H9 (cell line): ENCODE results near the gene PGPEP1. TPM values are rescaled to one million over a fixed set of nuclear protein-coding genes. Genes with fewer than 3 reads are reported as not detected.

Experiments
- DNase-seq: peaks from one replicate; pipeline ENCODE4 v3.0.0-alpha.2; 2017
- H2AFZ ChIP-seq: one replicate; pipeline ENCODE4 v1.6.1; 2013; ENCODE audit warnings: mild to moderate bottlenecking, low read length, control low read depth, moderate library complexity
- H2AK5ac ChIP-seq: 2 replicates; pipeline ENCODE4 v1.6.1; 2013; ENCODE audit warnings: low read length, control low read depth, mixed read lengths; ENCODE audit not compliant: insufficient read length
- H2BK120ac ChIP-seq: one replicate; pipeline ENCODE4 v1.6.1; 2013; ENCODE audit warnings: low read depth, mild to moderate bottlenecking, low read length, control low read depth, inconsistent platforms; ENCODE audit not compliant: poor library complexity, severe bottlenecking
- H2BK12ac ChIP-seq: 2 replicates; pipeline ENCODE4 v1.6.1; 2013; ENCODE audit warnings: low read length, control low read depth, mixed read lengths, low read depth; ENCODE audit not compliant: insufficient read length
- H2BK15ac ChIP-seq: 2 replicates; pipeline ENCODE4 v1.6.1; 2013; ENCODE audit warnings: low read depth, low read length, control low read depth
- H2BK20ac ChIP-seq: one replicate; pipeline ENCODE4 v1.6.1; 2013; ENCODE audit warnings: low read depth, mild to moderate bottlenecking, low read length, control low read depth, inconsistent platforms; ENCODE audit not compliant: poor library complexity, severe bottlenecking
- H2BK5ac ChIP-seq: 2 replicates; pipeline ENCODE4 v1.6.1; 2013; ENCODE audit warnings: low read length, control low read depth, mixed read lengths; ENCODE audit not compliant: insufficient read length
- H3K14ac ChIP-seq: 2 replicates; pipeline ENCODE4 v1.6.1; 2013; ENCODE audit warnings: low read length, control low read depth; ENCODE audit not compliant: insufficient read depth
- H3K18ac ChIP-seq: 2 replicates; pipeline ENCODE4 v1.6.1; 2013; ENCODE audit warnings: low read depth, mild to moderate bottlenecking, mixed read lengths, low read length, control low read depth; ENCODE audit not compliant: insufficient read length
- H3K23ac ChIP-seq: 2 replicates; pipeline ENCODE4 v1.6.1; 2013; ENCODE audit warnings: low read length, control low read depth, mixed read lengths, low read depth; ENCODE audit not compliant: insufficient read length
- H3K23me2 ChIP-seq: 2 replicates; pipeline ENCODE4 v1.6.1; 2013; ENCODE audit warnings: low read depth, mild to moderate bottlenecking, mixed read lengths, low read length, control low read depth; ENCODE audit not compliant: insufficient read length, poor library complexity, severe bottlenecking
- H3K27ac ChIP-seq: 2 replicates; pipeline ENCODE4 v1.5.1; 2013; ENCODE audit warnings: low read length, control low read depth, mixed read lengths, low read depth; ENCODE audit not compliant: insufficient read length
- H3K27me3 ChIP-seq: 2 replicates; pipeline ENCODE4 v1.6.1; 2013; ENCODE audit warnings: low read length, control low read depth, inconsistent platforms; ENCODE audit not compliant: insufficient read depth
- H3K4ac ChIP-seq: 2 replicates; pipeline ENCODE4 v1.6.1; 2013; ENCODE audit warnings: low read depth, mild to moderate bottlenecking, control low read depth, inconsistent platforms, low read length, moderate library complexity
- H3K4me1 ChIP-seq: 2 replicates; pipeline ENCODE4 v1.6.1; 2013; ENCODE audit warnings: low read length, control low read depth, inconsistent platforms; ENCODE audit not compliant: insufficient read depth
- H3K4me2 ChIP-seq: 2 replicates; pipeline ENCODE4 v1.6.1; 2013; ENCODE audit warnings: low read length, control low read depth, mixed read lengths; ENCODE audit not compliant: insufficient read length, insufficient read depth
- H3K56ac ChIP-seq: 2 replicates; pipeline ENCODE4 v1.6.1; 2013; ENCODE audit warnings: low read depth, mild to moderate bottlenecking, mixed read lengths, low read length, control low read depth; ENCODE audit not compliant: insufficient read length
- H3K79me1 ChIP-seq: 2 replicates; pipeline ENCODE4 v1.6.1; 2013; ENCODE audit warnings: low read depth, mild to moderate bottlenecking, moderate library complexity, low read length, control low read depth, inconsistent platforms; ENCODE audit not compliant: insufficient read depth, poor library complexity, severe bottlenecking
- H3K79me2 ChIP-seq: 2 replicates; pipeline ENCODE4 v1.6.1; 2013; ENCODE audit warnings: low read length, control low read depth, inconsistent platforms; ENCODE audit not compliant: insufficient read depth
- H3K9ac ChIP-seq: 2 replicates; pipeline ENCODE4 v1.6.1; 2013; ENCODE audit warnings: low read length, control low read depth, mixed read lengths; ENCODE audit not compliant: insufficient read length; ENCODE audit errors: extremely low read depth
- H3K9me3 ChIP-seq: one replicate; pipeline ENCODE4 v1.6.1; 2013; ENCODE audit warnings: low read depth, low read length, inconsistent platforms; ENCODE audit not compliant: control insufficient read depth
- H3T11ph ChIP-seq: one replicate; pipeline ENCODE4 v1.6.1; 2013; ENCODE audit warnings: mild to moderate bottlenecking, low read length, control low read depth, inconsistent platforms
- H4K20me1 ChIP-seq: one replicate; pipeline ENCODE4 v1.6.1; 2013; ENCODE audit not compliant: control insufficient read depth, insufficient read length, insufficient read depth
- H4K5ac ChIP-seq: 2 replicates; pipeline ENCODE4 v1.6.1; 2013; ENCODE audit warnings: low read depth, mild to moderate bottlenecking, mixed read lengths, low read length, control low read depth; ENCODE audit not compliant: insufficient read length
- H4K8ac ChIP-seq: replicated peaks from 2 replicates; pipeline ENCODE4 v1.6.1; 2013; ENCODE audit warnings: low read length, control low read depth, mixed read lengths, low read depth; ENCODE audit not compliant: insufficient read length
- H4K91ac ChIP-seq: 2 replicates; pipeline ENCODE4 v1.6.1; 2013; ENCODE audit warnings: low read depth, mild to moderate bottlenecking, moderate library complexity, mixed read lengths, low read length, control low read depth; ENCODE audit not compliant: insufficient read length
- H3K27ac Mint-ChIP-seq, 3 experiments: 2 replicates in 2 of 3; 3 replicates in 1 of 3; pipeline ENCODE4 v1.8.0; 2020 to 2021; ENCODE audit warnings: mixed read lengths in 3 of 3, mild to moderate bottlenecking in 1 of 3, moderate library complexity in 1 of 3
- H3K27me3 Mint-ChIP-seq: 2 replicates; pipeline ENCODE4 v1.8.0; 2021; ENCODE audit warnings: low read depth, mild to moderate bottlenecking, moderate library complexity, mixed read lengths
- H3K36me3 Mint-ChIP-seq, 3 experiments: 2 replicates in 2 of 3; 3 replicates in 1 of 3; pipeline ENCODE4 v1.8.0; 2020 to 2021; ENCODE audit warnings: low read depth in 3 of 3, mixed read lengths in 3 of 3; ENCODE audit not compliant: insufficient read depth in 1 of 3
- H3K4me1 Mint-ChIP-seq, 2 experiments: 2 replicates each; pipeline ENCODE4 v1.8.0; 2020; ENCODE audit warnings: mixed read lengths in 2 of 2
- H3K4me3 Mint-ChIP-seq, 2 experiments: 2 replicates in 1 of 2; 3 replicates in 1 of 2; pipeline ENCODE4 v1.8.0; 2020 to 2021; ENCODE audit warnings: mild to moderate bottlenecking in 2 of 2, mixed read lengths in 2 of 2, moderate library complexity in 1 of 2
- H3K9me3 Mint-ChIP-seq, 2 experiments: 2 replicates in 1 of 2; 3 replicates in 1 of 2; pipeline ENCODE4 v1.8.0; 2020; ENCODE audit warnings: mild to moderate bottlenecking in 2 of 2, mixed read lengths in 2 of 2, moderate library complexity in 1 of 2
- CTCF ChIP-seq: fragments of 200-600 bp; sonication (generic); conservative IDR thresholded peaks from 3 replicates; pipeline ENCODE4 v1.8.0; 2021; ENCODE audit warnings: antibody characterized with exemption, mild to moderate bottlenecking
- WGBS: extraction: QIAGEN DNeasy Blood & Tissue Kit; methylation state at CpG from one replicate; pipeline ENCODE4 v1.1.7; 2013; ENCODE audit warnings: missing lambda C conversion rate, low lambda C conversion rate, mixed read lengths; ENCODE audit not compliant: insufficient read length; ENCODE audit errors: extremely low coverage; 5-methylcytosine and 5-hydroxymethylcytosine counted together
- total RNA-seq: library from RNA; stranded (reverse); gene quantifications from 2 replicates; pipeline ENCODE4 v1.2.1, GENCODE V29; 2021

PGPEP1 gene
- total RNA-seq, 1 experiment from 2014 or later: 64.8 TPM

- H3K23me2 ChIP-seq: no peaks in the 10 kb centered on the region
- H2BK5ac ChIP-seq: no peak overlapping the region
- WGBS: no CpG with 5 or more reads among the region's 9 CpGs
- no peak overlapping the region for H3K56ac ChIP-seq
- Mint-ChIP-seq H3K36me3 (peaks cover 5 to 57% (median 8%) of the 10 kb centered on the region in 3 experiments; a peak in 6 of 7 replicates), H3K9me3 (no peaks in the 10 kb centered on the region; a peak in 2 of 5 replicates), H3K4me3 (no peak overlapping the region), H3K4me1 (peaks cover 12 to 14% of the 10 kb centered on the region in 2 experiments), H3K27me3 (no peaks in the 10 kb centered on the region), H3K27ac (no peak overlapping the region; a peak in 1 of 7 replicates)
- H3K27me3 ChIP-seq: no peaks in the 10 kb centered on the region
- H3K4me1 ChIP-seq: no peaks in the 10 kb centered on the region
- no peak overlapping the region for H4K8ac ChIP-seq
- no peak overlapping the region for H3K9ac ChIP-seq
- H3K79me2 ChIP-seq: no peaks in the 10 kb centered on the region
- H2AK5ac ChIP-seq: no peak overlapping the region
- H3T11ph ChIP-seq: no peak overlapping the region
- no peaks in the 10 kb centered on the region for H3K9me3 ChIP-seq
- no peaks in the 10 kb centered on the region for H4K20me1 ChIP-seq
- no peaks in the 10 kb centered on the region for H3K79me1 ChIP-seq
- H3K27ac ChIP-seq: no peak overlapping the region
- H3K4ac ChIP-seq: no peak overlapping the region
- no peak overlapping the region for H3K14ac ChIP-seq
- no peak overlapping the region for H4K5ac ChIP-seq
- H2BK20ac ChIP-seq: no peak overlapping the region
- no peak for DNase-seq
- H2AFZ ChIP-seq: no peak overlapping the region
- H2BK120ac ChIP-seq: no peak overlapping the region
- no peak overlapping the region for H4K91ac ChIP-seq
- no peak overlapping the region for H3K18ac ChIP-seq
- no peak overlapping the region for H2BK15ac ChIP-seq
- no peak for TF ChIP-seq CTCF
- no peak overlapping the region for H3K23ac ChIP-seq
- no peak overlapping the region for H2BK12ac ChIP-seq
- H3K4me2 ChIP-seq: no peak overlapping the region
Measured at GRCh38 chr19:18350490-18350889, 10.1 kb downstream of the PGPEP1 start.
